AG20443 (cell line): Measurements from ENCODE around the gene ZNF440.
"Not testable (repeated sequence)": the region's sequence is repeated elsewhere in the genome, so short reads cannot be mapped to it uniquely, and the experiment has no call there.

Experiments used
- DNase-seq: peaks from one replicate; pipeline ENCODE4 v3.0.0; 2012; ENCODE audit warnings: low spot score, mixed read lengths

ZNF440 gene

GRCh38 chr19:11814029-11814699, at the start of gene ZNF440:
Gene ZNF440, plus strand, starts transcription at chr19:11814273. Its CDS starts 175 bp downstream, at chr19:11814448.
- peak; percentile 98 for DNase-seq

GRCh38 chr19:11766597-11767591, 47.2 kb upstream of the ZNF440 start, which contains the start of gene ZNF441:
Gene ZNF441, plus strand, starts transcription at chr19:11767000. Its CDS starts 194 bp downstream, at chr19:11767194.
- peak; percentile 97 for DNase-seq

GRCh38 chr19:11767633-11768133, 46.4 kb upstream of the ZNF440 start:
- DNase-seq = peak; percentile 56

- DNase-seq = no peak
Measured at GRCh38 chr19:11769995-11770394, 44.1 kb upstream of the ZNF440 start.

GRCh38 chr19:11771520-11771919, 42.6 kb upstream of the ZNF440 start:
- DNase-seq = not testable (repeated sequence)

GRCh38 chr19:11776669-11777068, 37.4 kb upstream of the ZNF440 start:
- not testable (repeated sequence) for DNase-seq

GRCh38 chr19:11780431-11781020, 33.5 kb upstream of the ZNF440 start:
- no peak for DNase-seq

- DNase-seq = no peak
Measured at GRCh38 chr19:11781295-11782057, 32.6 kb upstream of the ZNF440 start.

GRCh38 chr19:11783767-11784166, 30.3 kb upstream of the ZNF440 start:
- no peak for DNase-seq

GRCh38 chr19:11784356-11784755, 29.7 kb upstream of the ZNF440 start:
- DNase-seq = no peak

GRCh38 chr19:11787536-11787935, 26.5 kb upstream of the ZNF440 start:
- DNase-seq = no peak

- DNase-seq = no peak
Measured at GRCh38 chr19:11792942-11793341, 21.1 kb upstream of the ZNF440 start.

- DNase-seq = peak; percentile 91
Measured at GRCh38 chr19:11797491-11797890, 16.6 kb upstream of the ZNF440 start.

GRCh38 chr19:11798391-11799330, 15.4 kb upstream of the ZNF440 start, which contains the start of gene ZNF491:
Gene ZNF491, plus strand, starts transcription at chr19:11798523. Its CDS starts 7,431 bp downstream, at chr19:11805954.
- DNase-seq = peak; percentile 97

- no peak for DNase-seq
Measured at GRCh38 chr19:11806354-11807098, 7.5 kb upstream of the ZNF440 start.

- no peak for DNase-seq
Measured at GRCh38 chr19:11807099-11807380, 7.0 kb upstream of the ZNF440 start.

GRCh38 chr19:11813703-11814028, 407 bp upstream of the ZNF440 start:
- DNase-seq = peak; percentile 44

GRCh38 chr19:11814700-11815035, 595 bp downstream of the ZNF440 start:
- no peak for DNase-seq

- peak; percentile 18 for DNase-seq
Measured at GRCh38 chr19:11821474-11822109, 7.5 kb downstream of the ZNF440 start.
